DOHH2 (cell line): ENCODE data around the gene HLA-E.

Experiments used
- EZH2phosphoT487 ChIP-seq: fragments of 200-600 bp; sonication (generic); IDR thresholded peaks from 2 replicates; pipeline ENCODE4 v1.6.1; 2017; ENCODE audit warnings: borderline replicate concordance, mild to moderate bottlenecking, antibody characterized with exemption, low read length, moderate library complexity, mixed read lengths
- TF ChIP-seq, protein P1 (sequence below): fragments of 200-600 bp; sonication (generic); IDR thresholded peaks from one replicate; pipeline ENCODE4 v1.5.1; 2014; ENCODE audit warnings: antibody characterized with exemption, mild to moderate bottlenecking, low read depth, low read length; ENCODE audit not compliant: poor library complexity, severe bottlenecking

DNA sequence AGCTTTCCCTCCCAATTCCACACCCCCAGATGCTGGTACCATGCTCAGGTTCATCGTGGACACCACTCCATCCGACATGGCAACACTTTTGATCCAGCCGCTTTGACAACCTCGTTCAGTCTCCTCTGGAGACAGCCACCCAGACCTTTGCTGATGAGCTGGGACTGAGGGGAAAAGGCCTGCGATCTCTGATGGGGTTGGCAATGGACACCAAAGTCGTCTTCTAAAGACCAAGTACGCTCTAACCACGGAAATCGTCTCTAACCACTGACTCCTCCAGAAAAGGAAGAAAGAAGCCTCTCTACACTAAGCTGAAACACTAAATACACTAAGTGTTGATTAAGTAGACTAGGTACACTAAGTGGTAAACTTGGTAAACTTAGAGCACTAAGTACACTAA is 26.1 kb upstream of the HLA-E start:
- TF ChIP-seq, protein P1, sequence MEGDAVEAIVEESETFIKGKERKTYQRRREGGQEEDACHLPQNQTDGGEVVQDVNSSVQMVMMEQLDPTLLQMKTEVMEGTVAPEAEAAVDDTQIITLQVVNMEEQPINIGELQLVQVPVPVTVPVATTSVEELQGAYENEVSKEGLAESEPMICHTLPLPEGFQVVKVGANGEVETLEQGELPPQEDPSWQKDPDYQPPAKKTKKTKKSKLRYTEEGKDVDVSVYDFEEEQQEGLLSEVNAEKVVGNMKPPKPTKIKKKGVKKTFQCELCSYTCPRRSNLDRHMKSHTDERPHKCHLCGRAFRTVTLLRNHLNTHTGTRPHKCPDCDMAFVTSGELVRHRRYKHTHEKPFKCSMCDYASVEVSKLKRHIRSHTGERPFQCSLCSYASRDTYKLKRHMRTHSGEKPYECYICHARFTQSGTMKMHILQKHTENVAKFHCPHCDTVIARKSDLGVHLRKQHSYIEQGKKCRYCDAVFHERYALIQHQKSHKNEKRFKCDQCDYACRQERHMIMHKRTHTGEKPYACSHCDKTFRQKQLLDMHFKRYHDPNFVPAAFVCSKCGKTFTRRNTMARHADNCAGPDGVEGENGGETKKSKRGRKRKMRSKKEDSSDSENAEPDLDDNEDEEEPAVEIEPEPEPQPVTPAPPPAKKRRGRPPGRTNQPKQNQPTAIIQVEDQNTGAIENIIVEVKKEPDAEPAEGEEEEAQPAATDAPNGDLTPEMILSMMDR, result no peak
- peak; percentile 60; the same call in 1 of the 2 replicates for TF ChIP-seq EZH2phosphoT487
